Limb (tissue), 2 donors: ENCODE measurements around the gene PEX11A.

ENCODE experiments used
- DNase-seq, 2 donors: peaks; one replicate each; pipeline ENCODE4 v3.0.0-alpha.2; 2016; ENCODE audit errors: extremely low spot score in 2 of 2

PEX11A gene

DNA sequence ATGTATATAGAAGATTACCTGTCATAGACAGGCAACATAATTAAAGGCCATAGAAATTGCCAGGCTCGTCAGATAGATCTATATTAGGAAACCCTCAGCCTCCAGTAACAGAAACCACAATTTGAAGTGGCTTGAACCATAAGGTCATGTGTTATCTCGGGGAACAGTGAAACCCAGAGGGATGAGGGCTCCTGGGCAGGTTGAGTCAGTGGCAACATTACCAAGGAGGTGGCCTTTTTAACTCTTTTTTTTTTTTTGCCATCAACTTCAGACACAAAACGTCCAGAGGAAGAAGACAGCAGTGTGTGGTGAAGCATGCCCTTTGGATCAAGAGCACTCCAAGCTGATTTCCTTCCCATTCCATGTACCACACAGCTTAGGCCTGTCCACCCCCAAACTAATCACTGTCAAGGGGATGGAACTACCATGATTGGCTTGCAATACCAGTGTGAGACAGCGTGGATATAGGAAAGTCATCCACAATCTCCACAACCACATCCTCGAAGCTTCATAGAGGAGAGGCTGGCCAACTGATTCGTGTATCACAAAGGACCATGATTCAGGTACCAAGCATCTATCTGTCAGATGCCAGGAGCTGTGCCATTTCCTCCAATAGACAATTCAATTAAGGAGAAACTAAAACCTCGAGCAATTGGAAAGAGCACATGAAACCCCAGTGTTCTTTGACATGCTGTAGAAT, 34.3 kb downstream of the PEX11A start:
- no peak for DNase-seq

DNA sequence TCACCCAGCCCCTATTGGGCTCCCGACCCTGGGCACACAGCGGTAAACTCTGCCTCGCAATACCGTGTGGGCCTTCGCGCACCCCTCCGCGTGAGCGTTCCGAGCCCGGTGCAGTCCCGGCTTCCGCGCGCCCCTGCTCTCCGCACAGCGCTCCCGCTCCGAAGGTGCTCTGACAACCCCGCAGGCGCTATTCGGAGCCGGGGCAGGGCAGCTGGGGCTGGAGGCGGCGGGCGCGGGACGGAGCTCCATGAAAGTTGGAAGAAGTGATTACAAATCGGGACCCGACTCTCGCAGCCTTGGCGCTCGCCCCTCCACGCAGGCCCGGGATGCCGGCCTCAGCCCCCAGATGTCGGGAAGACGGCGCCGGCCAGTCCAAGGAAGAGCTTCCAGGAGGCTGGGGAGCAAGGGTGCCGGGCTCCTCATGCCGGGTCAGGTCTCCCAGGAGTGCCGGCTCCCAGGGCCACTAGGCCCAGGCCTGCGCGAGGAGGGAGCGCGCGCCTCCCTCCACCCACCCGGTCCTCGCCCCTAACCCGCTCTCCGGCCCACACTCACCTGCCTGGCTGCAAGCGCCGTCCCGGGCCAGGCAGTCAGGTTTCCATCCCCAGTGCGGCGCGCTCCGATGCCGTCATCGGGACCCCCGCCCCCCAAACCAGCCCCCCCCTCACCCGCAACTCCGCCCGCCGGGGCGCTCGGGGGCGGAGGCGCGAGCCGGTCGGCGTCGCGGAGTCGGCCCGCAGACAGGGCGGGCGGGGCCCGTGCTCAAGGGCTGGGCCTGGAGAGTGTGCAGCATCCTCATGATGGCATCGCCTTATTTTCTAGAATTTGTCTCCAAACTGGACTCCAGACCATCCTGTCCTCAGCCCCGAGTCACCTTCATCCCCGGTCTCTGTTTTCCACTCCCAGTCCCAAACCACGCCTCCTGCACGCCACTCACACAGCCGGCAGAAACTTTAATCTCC, 35.4 kb downstream of the PEX11A start, which contains the start of gene KIF7:
TSS of gene KIF7 (minus strand) at position 621 of the 959 bp plus-strand sequence. CDS start 2,537 bp downstream, outside the sequence.
- DNase-seq = peak; percentile 55 to 93

DNA sequence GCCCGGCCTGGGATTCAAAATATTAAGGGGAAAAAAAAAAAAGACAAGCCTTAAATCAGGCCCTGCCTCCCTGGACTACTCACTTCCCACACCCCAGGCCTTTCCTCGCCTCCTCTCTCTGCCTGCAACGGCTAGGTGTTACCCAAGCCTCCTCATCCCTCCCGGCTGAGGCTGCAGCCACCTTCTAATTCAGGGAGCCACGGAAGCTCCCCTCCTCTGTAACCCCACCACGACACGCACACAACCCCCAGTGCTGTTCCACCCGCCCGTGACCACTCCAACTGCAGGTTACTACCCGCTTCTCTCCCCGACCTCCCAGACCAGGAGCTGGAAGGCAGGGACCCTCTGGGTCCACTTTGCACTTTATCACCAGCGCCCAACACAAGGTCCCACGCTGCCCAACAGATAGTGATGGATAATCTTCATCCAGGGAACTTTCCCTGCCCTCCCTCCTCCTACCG, 36.2 kb downstream of the PEX11A start:
- no peak for DNase-seq

DNA sequence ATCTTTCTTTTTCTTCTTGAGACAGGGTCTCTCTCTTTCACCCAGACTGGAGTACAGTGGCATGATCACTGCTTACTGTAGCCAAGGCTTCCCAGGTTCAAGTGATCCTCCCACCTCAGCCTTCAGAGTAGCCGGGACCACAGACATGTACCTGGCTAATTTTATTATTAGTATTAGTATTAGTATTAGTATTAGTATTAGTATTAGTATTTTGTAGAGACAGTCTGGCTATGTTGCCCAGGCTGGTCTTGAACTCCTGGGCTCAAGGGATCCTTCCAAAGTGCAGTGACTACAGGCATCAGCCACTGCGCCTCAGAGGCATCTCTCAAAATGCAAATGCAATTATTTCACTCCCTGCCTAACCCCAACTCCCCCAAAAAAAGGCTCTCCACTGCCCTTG, 37.0 kb downstream of the PEX11A start:
- no peak for DNase-seq

GRCh38 chr15:89652666-89653065, 37.9 kb downstream of the PEX11A start:
- DNase-seq = no peak

GRCh38 chr15:89652131-89652530, 38.4 kb downstream of the PEX11A start:
- DNase-seq = no peak

DNA sequence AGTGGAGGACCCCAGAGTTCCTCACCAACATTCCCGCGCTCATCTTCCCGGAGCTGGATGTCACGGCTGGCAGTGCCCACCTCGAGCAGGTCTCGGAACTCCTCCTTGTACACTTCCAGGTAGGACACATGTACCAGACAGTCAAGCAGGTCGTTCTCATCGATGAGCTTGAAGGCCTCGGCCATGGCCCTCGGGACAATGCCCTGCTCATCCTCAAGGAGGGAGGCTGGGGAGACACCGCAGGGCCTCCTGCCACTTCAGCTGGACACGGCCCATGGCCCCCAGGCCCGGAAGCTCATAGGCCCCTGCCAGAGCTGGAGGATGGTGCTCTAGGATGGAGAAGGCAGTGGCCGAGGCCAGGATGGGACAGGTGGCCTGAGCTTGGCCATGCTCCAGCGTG, 40.8 kb downstream of the PEX11A start:
- no peak for DNase-seq

DNA sequence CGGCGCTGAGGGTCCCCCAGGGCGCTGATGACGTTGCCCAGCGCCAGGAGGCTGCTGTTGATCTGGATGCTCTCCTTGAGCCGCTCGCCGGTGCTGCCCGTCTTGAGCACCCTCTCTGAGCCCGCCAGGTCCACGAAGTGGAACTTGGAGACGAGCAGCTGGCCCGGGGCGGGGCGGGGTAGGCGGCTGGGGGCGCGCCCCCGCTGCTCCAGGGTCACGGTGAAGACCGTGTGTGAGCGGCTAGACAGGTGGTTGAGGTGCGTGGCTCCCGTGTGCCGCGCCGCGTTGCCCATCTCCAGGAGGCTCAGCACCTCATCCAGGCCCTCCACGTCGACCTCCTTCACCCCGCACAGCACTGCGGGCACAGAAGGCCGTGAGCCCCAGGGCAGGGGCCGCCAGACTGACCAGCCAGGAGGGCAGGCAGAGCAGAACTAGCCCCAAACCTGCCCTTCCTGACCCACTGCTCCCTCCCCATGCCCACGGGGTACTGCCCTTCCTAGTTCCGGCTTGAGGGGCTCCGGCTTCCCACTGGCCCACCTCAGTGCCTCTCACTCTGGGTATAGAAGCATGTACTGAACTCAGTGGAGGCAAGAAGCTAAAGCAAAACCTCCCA, 41.4 kb downstream of the PEX11A start:
- no peak for DNase-seq

DNA sequence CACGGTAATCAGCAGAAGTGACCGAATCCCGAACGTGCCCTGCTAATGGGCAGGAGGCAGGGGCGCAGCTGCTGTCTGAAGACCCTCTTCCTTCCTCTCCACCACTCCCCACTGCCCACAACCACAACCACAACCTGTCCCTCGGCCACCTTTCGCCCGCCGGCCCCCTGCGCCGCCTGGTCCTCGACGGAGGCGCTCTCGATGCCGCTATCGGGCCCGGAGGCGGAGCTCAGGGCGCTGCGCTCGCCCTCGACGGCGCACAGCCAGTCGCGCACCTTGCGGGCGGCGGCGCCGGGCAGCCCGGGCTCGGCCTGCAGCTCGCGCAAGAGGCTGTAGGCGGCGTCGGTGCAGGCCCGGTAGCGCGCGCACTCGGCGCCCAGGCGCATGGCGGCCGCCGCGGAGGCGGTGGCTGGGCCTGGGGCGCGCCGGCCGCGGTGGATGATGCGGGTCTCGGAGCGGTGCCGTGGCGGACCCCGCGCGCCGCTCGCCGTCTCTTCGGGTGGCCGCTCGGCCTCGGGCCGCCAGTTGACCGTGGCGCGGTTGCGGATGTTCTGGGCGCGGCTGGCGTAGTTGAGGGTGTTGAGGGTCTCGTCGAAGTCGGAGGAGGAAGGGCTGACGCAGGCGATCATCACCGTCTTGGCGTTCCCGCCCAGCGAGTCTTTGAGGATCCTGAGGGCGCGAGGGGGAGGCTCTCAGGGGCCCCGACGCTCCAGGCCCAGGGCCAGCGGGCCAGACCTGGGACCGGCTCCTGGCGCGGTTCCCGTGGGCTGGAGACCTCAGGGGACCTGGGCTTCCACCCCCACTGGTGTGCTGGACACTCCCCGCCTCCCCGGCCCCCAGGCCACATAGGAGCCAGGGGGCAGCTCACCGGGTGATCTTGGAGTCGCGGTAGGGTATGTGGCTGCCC, 42.2 kb downstream of the PEX11A start:
- no peak for DNase-seq

- peak; percentile 39 to 84 for DNase-seq
Measured at GRCh38 chr15:89647191-89647851, 43.2 kb downstream of the PEX11A start.

GRCh38 chr15:89646416-89647141, 44.0 kb downstream of the PEX11A start:
- no peak for DNase-seq

GRCh38 chr15:89645680-89646079, 44.9 kb downstream of the PEX11A start:
- no peak for DNase-seq

GRCh38 chr15:89642106-89642505, 48.4 kb downstream of the PEX11A start:
- DNase-seq = no peak

DNA sequence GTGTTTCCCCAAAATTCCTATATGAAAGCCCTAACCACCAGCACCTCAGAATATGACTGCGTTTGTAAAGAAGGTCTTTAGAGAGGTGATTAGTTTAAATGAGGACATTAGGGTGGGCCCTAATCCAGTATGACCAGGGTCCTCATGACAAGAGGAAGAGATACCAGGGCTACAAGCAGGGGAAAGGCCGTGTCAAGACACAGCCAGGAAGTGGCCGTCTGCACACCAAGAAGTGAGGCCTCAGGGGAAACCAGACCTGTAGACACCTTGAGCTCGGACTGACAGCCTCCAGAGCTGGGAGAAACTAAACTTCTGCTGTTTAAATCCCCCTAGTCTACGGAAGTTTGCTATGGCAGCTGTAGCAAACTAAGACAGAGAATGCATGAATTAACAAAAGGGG, 49.5 kb downstream of the PEX11A start:
- no peak for DNase-seq

GRCh38 chr15:89640245-89640644, 50.3 kb downstream of the PEX11A start:
- no peak for DNase-seq

GRCh38 chr15:89633585-89633984, 57.0 kb downstream of the PEX11A start:
- no peak for DNase-seq

- DNase-seq = no peak
Measured at GRCh38 chr15:89632563-89633430, 57.8 kb downstream of the PEX11A start.

- no peak for DNase-seq
Measured at GRCh38 chr15:89631902-89632264, 58.7 kb downstream of the PEX11A start.
